ENCODE data around the gene NOG.
A peak's percentile ranks its signal among the peaks of the same experiment; 100 is the strongest.

NOG gene

GRCh38 chr17:56638591-56639051, 45.1 kb downstream of the NOG start:
- no peak for DNase-seq

- no peak for DNase-seq
Observed at GRCh38 chr17:56639517-56639916, 46.0 kb downstream of the NOG start.

GRCh38 chr17:56640116-56640515, 46.6 kb downstream of the NOG start:
- DNase-seq = peak; percentile 33

GRCh38 chr17:56641373-56641772, 47.9 kb downstream of the NOG start:
- DNase-seq = no peak

GRCh38 chr17:56641894-56642293, 48.4 kb downstream of the NOG start:
- no peak for DNase-seq

- DNase-seq = no peak
Observed at GRCh38 chr17:56642424-56642823, 48.9 kb downstream of the NOG start.
